RWPE2 (cell line): ENCODE measurements around the gene STIM1.

Source experiments
- ATAC-seq: fragments of 200-7000 bp; cut with Tn5 transposase; 3 replicates; pipeline ENCODE4 v1.9.1; 2021; ENCODE audit warnings: low read depth
- DNase-seq: peaks from one replicate; pipeline ENCODE4 v3.0.0-alpha.2; 2020; ENCODE audit warnings: low spot score
- H3K27ac ChIP-seq: fragments of 450-650 bp; 2 replicates; pipeline ENCODE4 v1.5.1; 2017; ENCODE audit warnings: mild to moderate bottlenecking; ENCODE audit not compliant: poor library complexity, severe bottlenecking
- H3K27me3 ChIP-seq: fragments of 250-450 bp; sonication (Bioruptor Pico); 2 replicates; pipeline ENCODE4 v1.5.1; 2021; ENCODE audit warnings: mild to moderate bottlenecking, moderate library complexity; ENCODE audit not compliant: insufficient read depth, poor library complexity, severe bottlenecking
- H3K36me3 ChIP-seq: fragments of 250-450 bp; sonication (Bioruptor Pico); 2 replicates; pipeline ENCODE4 v1.5.1; 2020; ENCODE audit warnings: low read depth, mild to moderate bottlenecking, moderate library complexity
- H3K4me1 ChIP-seq: fragments of 250-450 bp; sonication (Bioruptor Pico); 2 replicates; pipeline ENCODE4 v1.5.1; 2021; ENCODE audit warnings: mild to moderate bottlenecking, moderate library complexity; ENCODE audit not compliant: insufficient read depth, poor library complexity, severe bottlenecking
- H3K4me3 ChIP-seq: fragments of 250-450 bp; sonication (Bioruptor Pico); 2 replicates; pipeline ENCODE4 v1.5.1; 2021; ENCODE audit warnings: mild to moderate bottlenecking, moderate library complexity; ENCODE audit not compliant: severe bottlenecking
- H3K9me3 ChIP-seq: fragments of 250-450 bp; sonication (Bioruptor Pico); 2 replicates; pipeline ENCODE4 v1.5.1; 2021; ENCODE audit warnings: mild to moderate bottlenecking, moderate library complexity; ENCODE audit not compliant: severe bottlenecking
- CTCF ChIP-seq: fragments of 450-650 bp; IDR thresholded peaks from one replicate; pipeline ENCODE4 v1.5.1; 2017; ENCODE audit warnings: mild to moderate bottlenecking, moderate library complexity; ENCODE audit not compliant: poor library complexity, severe bottlenecking

Gene STIM1

GRCh38 chr11:4102711-4103110, 247.2 kb downstream of the STIM1 start:
- H3K4me3 ChIP-seq: no peak overlapping the region
- ATAC-seq: no peak
- H3K9me3 ChIP-seq: no peaks in the 10 kb centered on the region
- H3K36me3 ChIP-seq: peaks cover 80% of the 10 kb centered on the region
- no peaks in the 10 kb centered on the region for H3K27me3 ChIP-seq
- no peak for DNase-seq
- H3K27ac ChIP-seq: no peak overlapping the region
- TF ChIP-seq CTCF: no peak
- no peaks in the 10 kb centered on the region for H3K4me1 ChIP-seq

- Histone ChIP-seq H3K27me3 (no peaks in the 10 kb centered on the region), H3K9me3 (no peaks in the 10 kb centered on the region), H3K4me1 (no peaks in the 10 kb centered on the region), H3K4me3 (no peak overlapping the region), H3K27ac (no peak overlapping the region), H3K36me3 (peaks cover 83% of the 10 kb centered on the region)
- ATAC-seq: no peak
- no peak for TF ChIP-seq CTCF
- no peak for DNase-seq
Measured at GRCh38 chr11:4103269-4103668, 247.8 kb downstream of the STIM1 start.

- Histone ChIP-seq H3K4me3 (no peak overlapping the region), H3K9me3 (no peaks in the 10 kb centered on the region), H3K36me3 (peaks cover 91% of the 10 kb centered on the region), H3K27ac (no peak overlapping the region), H3K27me3 (no peaks in the 10 kb centered on the region), H3K4me1 (no peaks in the 10 kb centered on the region)
- ATAC-seq (no peak), DNase-seq (no peak)
- no peak for TF ChIP-seq CTCF
Measured at GRCh38 chr11:4105916-4106315, 250.5 kb downstream of the STIM1 start.

- Histone ChIP-seq H3K4me3 (no peak overlapping the region), H3K36me3 (peaks cover 99% of the 10 kb centered on the region), H3K27ac (no peak overlapping the region), H3K9me3 (no peaks in the 10 kb centered on the region), H3K4me1 (no peaks in the 10 kb centered on the region), H3K27me3 (no peaks in the 10 kb centered on the region)
- no peak for TF ChIP-seq CTCF
- DNase-seq (no peak), ATAC-seq (no peak)
Measured at GRCh38 chr11:4111834-4112233, 256.4 kb downstream of the STIM1 start.

GRCh38 chr11:4115128-4115527, 259.7 kb downstream of the STIM1 start:
- peaks cover 97% of the 10 kb centered on the region for H3K36me3 ChIP-seq
- TF ChIP-seq CTCF: no peak
- H3K9me3 ChIP-seq: no peaks in the 10 kb centered on the region
- no peak for ATAC-seq
- H3K4me3 ChIP-seq: no peak overlapping the region
- no peaks in the 10 kb centered on the region for H3K27me3 ChIP-seq
- H3K27ac ChIP-seq: no peak overlapping the region
- no peaks in the 10 kb centered on the region for H3K4me1 ChIP-seq
- DNase-seq: no peak
